ENCODE data around the gene TPD52L1. TPM values are rescaled to one million over a fixed set of nuclear protein-coding genes. Genes with fewer than 3 reads are reported as not detected.
A peak's percentile ranks its signal among the peaks of the same experiment; 100 is the strongest.

TPD52L1 gene
- total RNA-seq, 1 experiment from 2014 or later: 50.6 TPM

GRCh38 chr6:125296471-125296870 lies 142.9 kb downstream of the TPD52L1 start:
- CTCF ChIA-PET: no interaction called here

GRCh38 chr6:125299257-125299656 lies 145.7 kb downstream of the TPD52L1 start:
- peaks cover 20% of the 10 kb centered on the region for H3K36me3 Mint-ChIP-seq (ENCODE audit: insufficient read depth, unreplicated experiment)
- H3K4me3 Mint-ChIP-seq (ENCODE audit: low read depth, unreplicated experiment): no peak overlapping the region
- no peak for TF ChIP-seq CTCF (IDR thresholded peaks at IDR 0.05; ENCODE audit: unreplicated experiment)
- H3K9me3 Mint-ChIP-seq (ENCODE audit: low read depth, unreplicated experiment): no peaks in the 10 kb centered on the region
- intact Hi-C loops (cut with micrococcal nuclease; ENCODE audit: unreplicated experiment): no loop called here
- no TSS peak for BruUV-seq (replicated peaks)
- no peak for DNase-seq
- peaks cover 14% of the 10 kb centered on the region for H3K4me1 Mint-ChIP-seq (ENCODE audit: low read depth, unreplicated experiment)
- H3K27ac Mint-ChIP-seq (ENCODE audit: unreplicated experiment): no peak overlapping the region
- CTCF ChIA-PET: no interaction called here
- H3K27me3 Mint-ChIP-seq (ENCODE audit: unreplicated experiment): no peaks in the 10 kb centered on the region

More at GRCh38 chr6:125296471-125296870, 142.9 kb downstream of the TPD52L1 start:
- intact Hi-C loops (cut with micrococcal nuclease; ENCODE audit: unreplicated experiment): no loop called here
- no peaks in the 10 kb centered on the region for H3K27me3 Mint-ChIP-seq (ENCODE audit: unreplicated experiment)
- H3K27ac Mint-ChIP-seq (ENCODE audit: unreplicated experiment): no peak overlapping the region
- no peak for DNase-seq
- peaks cover 16% of the 10 kb centered on the region for H3K36me3 Mint-ChIP-seq (ENCODE audit: insufficient read depth, unreplicated experiment)
- no peak for TF ChIP-seq CTCF (IDR thresholded peaks at IDR 0.05; ENCODE audit: unreplicated experiment)
- BruUV-seq (replicated peaks): no TSS peak
- no peaks in the 10 kb centered on the region for H3K9me3 Mint-ChIP-seq (ENCODE audit: low read depth, unreplicated experiment)
- H3K4me3 Mint-ChIP-seq (ENCODE audit: low read depth, unreplicated experiment): no peak overlapping the region
- peaks cover 14% of the 10 kb centered on the region for H3K4me1 Mint-ChIP-seq (ENCODE audit: low read depth, unreplicated experiment)

- CTCF ChIA-PET: interaction anchor here (0.9 kb wide), 1 partner anchor 147 kb away, joined by 5 read pairs; the partner anchor contains the start of gene TPD52L1
Measured at GRCh38 chr6:125300992-125301434, 147.4 kb downstream of the TPD52L1 start.

More at GRCh38 chr6:125300992-125301434, 147.4 kb downstream of the TPD52L1 start:
- Mint-ChIP-seq H3K27me3 (ENCODE audit: unreplicated experiment) (no peaks in the 10 kb centered on the region), H3K4me1 (ENCODE audit: low read depth, unreplicated experiment) (peaks cover 14% of the 10 kb centered on the region), H3K9me3 (ENCODE audit: low read depth, unreplicated experiment) (peaks cover 2% of the 10 kb centered on the region), H3K4me3 (ENCODE audit: low read depth, unreplicated experiment) (peak overlapping the region; percentile 77), H3K27ac (ENCODE audit: unreplicated experiment) (peak overlapping the region; percentile 48), H3K36me3 (ENCODE audit: insufficient read depth, unreplicated experiment) (peaks cover 20% of the 10 kb centered on the region)
- TF ChIP-seq CTCF (IDR thresholded peaks at IDR 0.05; ENCODE audit: unreplicated experiment): no peak
- BruUV-seq (replicated peaks): TSS peak; percentile 36
- intact Hi-C loops (cut with micrococcal nuclease; ENCODE audit: unreplicated experiment): loop anchor here (10.0 kb wide), 1 partner anchor 106 kb away; no protein-coding TSS in a partner anchor
- no peak for DNase-seq
